HuH-7 (cell line): ENCODE data around the gene LINGO1.

Source experiments
- DNase-seq: peaks from one replicate; pipeline ENCODE4 v3.0.0; 2011; ENCODE audit warnings: low spot score

Gene LINGO1

GRCh38 chr15:77633134-77633912 lies 611 bp upstream of the LINGO1 start:
- peak; percentile 99 for DNase-seq

- DNase-seq, result no peak
Measured at GRCh38 chr15:77631745-77632533, 773 bp downstream of the LINGO1 start.

- no peak for DNase-seq
Measured at GRCh38 chr15:77630956-77631744, 1.6 kb downstream of the LINGO1 start.

GRCh38 chr15:77630056-77630455 lies 2.7 kb downstream of the LINGO1 start:
- DNase-seq, result no peak

GRCh38 chr15:77629070-77630030 lies 3.4 kb downstream of the LINGO1 start:
- DNase-seq, result no peak

GRCh38 chr15:77628010-77628409 lies 4.7 kb downstream of the LINGO1 start:
- no peak for DNase-seq

- no peak for DNase-seq
Measured at GRCh38 chr15:77627581-77627980, 5.1 kb downstream of the LINGO1 start.

GRCh38 chr15:77627067-77627466 lies 5.6 kb downstream of the LINGO1 start:
- DNase-seq, result no peak

GRCh38 chr15:77626002-77626401 lies 6.7 kb downstream of the LINGO1 start:
- no peak for DNase-seq

GRCh38 chr15:77625376-77625775 lies 7.3 kb downstream of the LINGO1 start:
- DNase-seq, result no peak

GRCh38 chr15:77624868-77625267 lies 7.8 kb downstream of the LINGO1 start:
- no peak for DNase-seq

GRCh38 chr15:77623755-77624524 lies 8.8 kb downstream of the LINGO1 start:
- no peak for DNase-seq

- no peak for DNase-seq
Measured at GRCh38 chr15:77622934-77623754, 9.6 kb downstream of the LINGO1 start.

GRCh38 chr15:77622209-77622933 lies 10.3 kb downstream of the LINGO1 start:
- DNase-seq, result no peak

GRCh38 chr15:77621847-77622208 lies 10.9 kb downstream of the LINGO1 start:
- DNase-seq, result no peak

GRCh38 chr15:77620960-77621647 lies 11.6 kb downstream of the LINGO1 start:
- no peak for DNase-seq

- DNase-seq, result no peak
Measured at GRCh38 chr15:77620297-77620696, 12.4 kb downstream of the LINGO1 start.

- no peak for DNase-seq
Measured at GRCh38 chr15:77619883-77620282, 12.8 kb downstream of the LINGO1 start.
